HepG2 (cell line): Measurements from ENCODE around the gene STC2. TPM values are rescaled to one million over a fixed set of nuclear protein-coding genes. Genes with fewer than 3 reads are reported as not detected.
A peak's percentile ranks its signal among the peaks of the same experiment; 100 is the strongest.

ENCODE experiments used
- CEBPB ChIP-seq: IDR thresholded peaks from 2 replicates; pipeline ENCODE4 v1.6.1; 2011; ENCODE audit warnings: low read depth, low read length, improper control_type of control experiment, borderline replicate concordance
- HNRNPL ChIP-seq: fragments of 200-400 bp; formaldehyde crosslinking; IDR thresholded peaks from 2 replicates; pipeline ENCODE4 v1.6.1; 2017; ENCODE audit warnings: mild to moderate bottlenecking, low read depth, low read length
- IRF2 ChIP-seq: IDR thresholded peaks from 2 replicates; pipeline ENCODE4 v1.6.1; 2018; ENCODE audit warnings: missing genetic modification reagents, missing compliant biosample characterization
- KLF6 ChIP-seq: IDR thresholded peaks from 2 replicates; pipeline ENCODE4 v1.8.0; 2016; ENCODE audit warnings: missing biosample characterization, missing genetic modification reagents
- PATZ1 ChIP-seq: sonication (generic); formaldehyde crosslinking; IDR thresholded peaks from 2 replicates; pipeline ENCODE4 v1.4.0; 2020; ENCODE audit warnings: missing genetic modification reagents
- SIN3A ChIP-seq: IDR thresholded peaks from 2 replicates; pipeline ENCODE4 v1.6.1; 2011; ENCODE audit warnings: low read depth, mild to moderate bottlenecking, control low read depth, low read length, borderline replicate concordance
- SRSF4 ChIP-seq: fragments of 200-400 bp; formaldehyde crosslinking; IDR thresholded peaks from one replicate; pipeline ENCODE4 v1.6.1; 2018; ENCODE audit warnings: mild to moderate bottlenecking, low read depth, low read length, moderate library complexity; ENCODE audit not compliant: poor library complexity, severe bottlenecking
- TGIF2 ChIP-seq: IDR thresholded peaks from 2 replicates; pipeline ENCODE4 v1.6.1; 2016; ENCODE audit warnings: control low read depth, missing compliant biosample characterization
- UBTF ChIP-seq: sonication (generic); formaldehyde crosslinking; IDR thresholded peaks from 2 replicates; pipeline ENCODE4 v1.4.0; 2020; ENCODE audit warnings: mild to moderate bottlenecking, missing genetic modification reagents
- ZNF564 ChIP-seq: sonication (generic); formaldehyde crosslinking; IDR thresholded peaks from 2 replicates; pipeline ENCODE4 v1.8.1; 2023; ENCODE audit warnings: mild to moderate bottlenecking, missing genetic modification reagents
- ZNF569 ChIP-seq: sonication (generic); formaldehyde crosslinking; IDR thresholded peaks from 2 replicates; pipeline ENCODE4 v1.5.0; 2020; ENCODE audit warnings: mild to moderate bottlenecking, missing genetic modification reagents, moderate library complexity, borderline replicate concordance
- ZNF605 ChIP-seq: sonication (generic); formaldehyde crosslinking; IDR thresholded peaks from 2 replicates; pipeline ENCODE4 v1.8.0; 2022; ENCODE audit warnings: mild to moderate bottlenecking, missing genetic modification reagents
- ZNF737 ChIP-seq: sonication (generic); formaldehyde crosslinking; IDR thresholded peaks from 2 replicates; pipeline ENCODE4 v1.5.0; 2020; ENCODE audit warnings: missing genetic modification reagents, mild to moderate bottlenecking, borderline replicate concordance
- ZNF749 ChIP-seq: sonication (generic); formaldehyde crosslinking; IDR thresholded peaks from 2 replicates; pipeline ENCODE4 v1.8.0; 2022; ENCODE audit warnings: mild to moderate bottlenecking, missing genetic modification reagents, moderate library complexity, borderline replicate concordance
- polyA plus RNA-seq, 8 experiments: library from polyadenylated mRNA; depleted of rRNA in 3 of 8; stranded (reverse) in 7 of 8; unstranded in 1 of 8; fragments of >200 nt; fragmentation: Illumina TruSeq in 4 of 8; extraction: Trizol in 4 of 8; gene quantifications; 2 replicates each; pipeline versions ENCODE4 v1.2.1 to v1.2.3, GENCODE V29; 2011 to 2016; ENCODE audit warnings: low read depth in 4 of 8, missing spikeins in 1 of 8, mixed read lengths in 1 of 8; ENCODE audit not compliant: insufficient read depth in 1 of 8
- total RNA-seq, 5 experiments: library from RNA; depleted of rRNA; stranded (reverse); fragments of >200 nt; fragmentation: Illumina TruSeq; extraction: Trizol; gene quantifications; 2 replicates each; pipeline ENCODE4 v1.2.3, GENCODE V29; 2016; ENCODE audit warnings: low read depth in 1 of 5
- TF ChIP-seq, protein P1 (sequence below): sonication (generic); formaldehyde crosslinking; IDR thresholded peaks from 2 replicates; pipeline ENCODE4 v1.8.0; 2022; ENCODE audit warnings: mild to moderate bottlenecking, missing genetic modification reagents; ENCODE audit not compliant: insufficient replicate concordance
- TF ChIP-seq, protein P2 (sequence below): sonication (generic); formaldehyde crosslinking; IDR thresholded peaks from 2 replicates; pipeline ENCODE4 v1.5.1; 2020; ENCODE audit warnings: missing genetic modification reagents, mild to moderate bottlenecking, borderline replicate concordance
- TF ChIP-seq, protein P3 (sequence below): sonication (generic); formaldehyde crosslinking; IDR thresholded peaks from 2 replicates; pipeline ENCODE4 v1.5.1; 2020; ENCODE audit warnings: mild to moderate bottlenecking, moderate library complexity, missing genetic modification reagents

STC2 gene
- total and polyA plus RNA-seq, 2 of the 13 experiments (the other 11 are each of a cell fraction or from before 2014, with no cell fraction given), result 27.1 to 69.2 TPM

- peak; percentile 78 for TF ChIP-seq UBTF
- TF ChIP-seq ZNF564, result peak; percentile 34; the same call in 1 of the 2 replicates
- TF ChIP-seq SRSF4, result no peak
- TF ChIP-seq, protein P1, sequence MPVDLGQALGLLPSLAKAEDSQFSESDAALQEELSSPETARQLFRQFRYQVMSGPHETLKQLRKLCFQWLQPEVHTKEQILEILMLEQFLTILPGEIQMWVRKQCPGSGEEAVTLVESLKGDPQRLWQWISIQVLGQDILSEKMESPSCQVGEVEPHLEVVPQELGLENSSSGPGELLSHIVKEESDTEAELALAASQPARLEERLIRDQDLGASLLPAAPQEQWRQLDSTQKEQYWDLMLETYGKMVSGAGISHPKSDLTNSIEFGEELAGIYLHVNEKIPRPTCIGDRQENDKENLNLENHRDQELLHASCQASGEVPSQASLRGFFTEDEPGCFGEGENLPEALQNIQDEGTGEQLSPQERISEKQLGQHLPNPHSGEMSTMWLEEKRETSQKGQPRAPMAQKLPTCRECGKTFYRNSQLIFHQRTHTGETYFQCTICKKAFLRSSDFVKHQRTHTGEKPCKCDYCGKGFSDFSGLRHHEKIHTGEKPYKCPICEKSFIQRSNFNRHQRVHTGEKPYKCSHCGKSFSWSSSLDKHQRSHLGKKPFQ (CRISPR knock-in tag), result peak; percentile 78
- TF ChIP-seq ZNF605 (CRISPR knock-in tag), result peak; percentile 69; the same call in 1 of the 2 replicates
- TF ChIP-seq PATZ1 (CRISPR knock-in tag), result 0 out of 2 replicates have a peak, but pooled peaks have one; percentile 7
- TF ChIP-seq HNRNPL, result peak; percentile 60
- TF ChIP-seq, protein P2, sequence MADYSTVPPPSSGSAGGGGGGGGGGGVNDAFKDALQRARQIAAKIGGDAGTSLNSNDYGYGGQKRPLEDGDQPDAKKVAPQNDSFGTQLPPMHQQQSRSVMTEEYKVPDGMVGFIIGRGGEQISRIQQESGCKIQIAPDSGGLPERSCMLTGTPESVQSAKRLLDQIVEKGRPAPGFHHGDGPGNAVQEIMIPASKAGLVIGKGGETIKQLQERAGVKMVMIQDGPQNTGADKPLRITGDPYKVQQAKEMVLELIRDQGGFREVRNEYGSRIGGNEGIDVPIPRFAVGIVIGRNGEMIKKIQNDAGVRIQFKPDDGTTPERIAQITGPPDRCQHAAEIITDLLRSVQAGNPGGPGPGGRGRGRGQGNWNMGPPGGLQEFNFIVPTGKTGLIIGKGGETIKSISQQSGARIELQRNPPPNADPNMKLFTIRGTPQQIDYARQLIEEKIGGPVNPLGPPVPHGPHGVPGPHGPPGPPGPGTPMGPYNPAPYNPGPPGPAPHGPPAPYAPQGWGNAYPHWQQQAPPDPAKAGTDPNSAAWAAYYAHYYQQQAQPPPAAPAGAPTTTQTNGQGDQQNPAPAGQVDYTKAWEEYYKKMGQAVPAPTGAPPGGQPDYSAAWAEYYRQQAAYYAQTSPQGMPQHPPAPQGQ (CRISPR knock-in tag), result no peak
- TF ChIP-seq ZNF569 (CRISPR knock-in tag), result no peak
- TF ChIP-seq KLF6 (CRISPR knock-in tag), result peak; percentile 94
- peak; percentile 81 for TF ChIP-seq TGIF2 (CRISPR knock-in tag)
- TF ChIP-seq CEBPB, result no peak
- TF ChIP-seq, protein P3, sequence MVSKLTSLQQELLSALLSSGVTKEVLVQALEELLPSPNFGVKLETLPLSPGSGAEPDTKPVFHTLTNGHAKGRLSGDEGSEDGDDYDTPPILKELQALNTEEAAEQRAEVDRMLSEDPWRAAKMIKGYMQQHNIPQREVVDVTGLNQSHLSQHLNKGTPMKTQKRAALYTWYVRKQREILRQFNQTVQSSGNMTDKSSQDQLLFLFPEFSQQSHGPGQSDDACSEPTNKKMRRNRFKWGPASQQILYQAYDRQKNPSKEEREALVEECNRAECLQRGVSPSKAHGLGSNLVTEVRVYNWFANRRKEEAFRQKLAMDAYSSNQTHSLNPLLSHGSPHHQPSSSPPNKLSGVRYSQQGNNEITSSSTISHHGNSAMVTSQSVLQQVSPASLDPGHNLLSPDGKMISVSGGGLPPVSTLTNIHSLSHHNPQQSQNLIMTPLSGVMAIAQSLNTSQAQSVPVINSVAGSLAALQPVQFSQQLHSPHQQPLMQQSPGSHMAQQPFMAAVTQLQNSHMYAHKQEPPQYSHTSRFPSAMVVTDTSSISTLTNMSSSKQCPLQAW (CRISPR knock-in tag), result peak; percentile 64
- TF ChIP-seq IRF2 (CRISPR knock-in tag), result peak; percentile 82
- TF ChIP-seq SIN3A, result peak; percentile 92; the same call in 1 of the 2 replicates
- TF ChIP-seq ZNF749 (CRISPR knock-in tag), result peak; percentile 76
- TF ChIP-seq ZNF737 (CRISPR knock-in tag), result 0 out of 2 replicates have a peak, but pooled peaks have one; percentile 44
These were observed at the start of gene STC2 (continued) for GRCh38 chr5:173327948-173328843.
